GM21423 (cell line): ENCODE results near the gene FAHD1.

Experiments
- ATAC-seq: cut with Tn5 transposase; IDR thresholded peaks from one replicate; pipeline ENCODE4 v1.9.1; 2021; ENCODE audit warnings: mild to moderate bottlenecking, moderate library complexity; ENCODE audit not compliant: unreplicated experiment

Gene FAHD1

DNA sequence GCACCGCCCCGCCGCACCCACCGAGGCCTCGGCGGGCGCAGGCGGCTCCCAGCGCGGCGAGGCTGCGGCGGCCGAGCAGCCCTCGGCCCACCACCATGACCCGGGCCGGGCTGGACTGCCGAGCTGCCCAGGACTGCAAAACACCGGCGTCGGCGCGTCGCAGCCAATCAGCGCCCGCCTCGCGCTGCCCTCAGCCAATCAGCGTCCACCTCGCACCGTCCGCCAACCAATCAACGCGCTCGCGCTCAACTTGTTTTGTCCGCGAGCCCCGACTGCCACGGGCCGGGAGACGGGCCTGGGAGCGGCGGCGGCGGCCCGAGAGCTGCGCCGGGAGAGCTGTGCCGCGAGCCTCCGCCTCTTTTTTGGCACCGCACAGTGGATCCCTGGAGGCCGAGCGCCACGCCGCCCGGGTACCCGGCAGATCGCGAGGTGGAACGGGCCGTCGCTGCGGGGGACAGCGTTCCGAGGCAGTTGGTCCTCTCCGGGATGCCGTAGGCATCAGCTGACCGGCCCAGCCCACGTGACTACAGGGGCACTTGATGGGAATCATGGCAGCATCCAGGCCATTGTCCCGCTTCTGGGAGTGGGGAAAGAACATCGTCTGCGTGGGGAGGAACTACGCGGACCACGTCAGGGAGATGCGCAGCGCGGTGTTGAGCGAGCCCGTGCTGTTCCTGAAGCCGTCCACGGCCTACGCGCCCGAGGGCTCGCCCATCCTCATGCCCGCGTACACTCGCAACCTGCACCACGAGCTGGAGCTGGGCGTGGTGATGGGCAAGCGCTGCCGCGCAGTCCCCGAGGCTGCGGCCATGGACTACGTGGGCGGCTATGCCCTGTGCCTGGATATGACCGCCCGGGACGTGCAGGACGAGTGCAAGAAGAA lies at the start of gene FAHD1, which contains the start of gene HAGH:
FAHD1 (plus strand) TSS at position 516 of the 883 bp plus-strand sequence; CDS start at position 549, 33 bp downstream.
HAGH (minus strand) TSS at position 135 of the 883 bp plus-strand sequence; CDS start at position 97, 38 bp downstream.
- ATAC-seq: peak; percentile 84

DNA sequence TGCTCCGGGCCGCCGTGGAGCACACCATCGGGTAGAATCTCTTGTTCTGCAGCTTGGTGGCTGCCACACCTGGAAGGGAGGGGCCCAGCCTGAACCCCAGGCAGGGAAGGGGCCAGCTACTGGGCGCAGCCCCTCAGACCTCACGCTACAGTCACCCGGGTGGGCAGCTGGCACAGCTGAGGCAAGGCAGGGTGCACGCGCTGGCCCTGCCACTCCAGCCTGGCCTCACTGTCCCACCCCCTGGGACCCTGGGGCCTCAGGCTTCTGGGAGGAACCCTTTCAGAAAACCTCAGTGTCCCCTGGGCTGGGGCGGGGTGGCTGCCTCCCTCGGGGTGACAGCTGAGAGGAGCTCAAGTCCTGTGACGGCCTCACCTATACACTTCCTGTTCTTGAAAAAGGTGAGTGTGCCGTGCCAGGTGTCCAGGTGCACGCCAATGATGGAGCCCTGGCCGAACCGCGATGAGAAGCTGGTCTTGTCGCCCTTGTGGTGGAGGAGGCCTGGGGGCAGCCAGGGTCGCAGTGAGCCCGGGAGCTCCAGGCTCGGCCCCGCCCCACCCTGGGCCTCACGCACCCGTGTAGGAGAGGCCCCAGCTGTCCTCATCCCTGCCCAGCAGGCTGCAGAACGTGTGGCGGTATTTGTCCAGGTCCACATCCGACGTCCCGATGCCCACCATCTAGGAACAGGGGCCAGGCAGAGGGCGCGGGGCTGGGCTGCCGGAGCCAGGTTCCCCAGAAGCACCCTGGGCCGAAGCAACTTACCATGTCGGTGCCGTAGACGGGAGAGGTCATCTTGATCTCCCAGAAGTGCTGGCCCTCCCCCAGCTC lies 49.4 kb upstream of the FAHD1 start:
- no peak for ATAC-seq

GRCh38 chr16:1778200-1779179 lies 48.5 kb upstream of the FAHD1 start:
- ATAC-seq: no peak

- ATAC-seq: no peak
Measured at GRCh38 chr16:1779234-1779701, 47.7 kb upstream of the FAHD1 start.

- ATAC-seq: no peak
Measured at GRCh38 chr16:1779741-1780676, 47.0 kb upstream of the FAHD1 start.

DNA sequence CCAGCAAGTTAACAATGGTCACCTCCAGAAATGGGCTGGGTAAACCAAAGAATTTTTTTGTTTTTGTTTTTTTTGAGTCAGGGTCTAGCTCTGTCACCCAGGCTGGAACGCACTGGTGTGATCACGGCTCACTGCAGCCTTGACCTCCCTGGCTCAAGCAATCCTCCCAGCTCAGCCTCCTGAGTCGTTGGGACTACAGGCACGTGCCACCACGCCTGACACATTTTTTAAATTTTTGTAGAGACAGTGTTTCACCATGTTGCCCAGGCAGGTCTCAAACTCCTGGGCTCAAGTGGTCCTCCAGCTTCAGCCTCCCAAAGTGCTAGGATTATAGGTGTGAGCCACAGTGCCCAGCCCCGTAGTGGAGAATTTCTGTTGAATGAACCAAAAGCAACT lies 46.3 kb upstream of the FAHD1 start:
- no peak for ATAC-seq

GRCh38 chr16:1781254-1781653 lies 45.8 kb upstream of the FAHD1 start:
- no peak for ATAC-seq

- peak; percentile 2 for ATAC-seq
Measured at GRCh38 chr16:1781758-1782407, 45.1 kb upstream of the FAHD1 start.

DNA sequence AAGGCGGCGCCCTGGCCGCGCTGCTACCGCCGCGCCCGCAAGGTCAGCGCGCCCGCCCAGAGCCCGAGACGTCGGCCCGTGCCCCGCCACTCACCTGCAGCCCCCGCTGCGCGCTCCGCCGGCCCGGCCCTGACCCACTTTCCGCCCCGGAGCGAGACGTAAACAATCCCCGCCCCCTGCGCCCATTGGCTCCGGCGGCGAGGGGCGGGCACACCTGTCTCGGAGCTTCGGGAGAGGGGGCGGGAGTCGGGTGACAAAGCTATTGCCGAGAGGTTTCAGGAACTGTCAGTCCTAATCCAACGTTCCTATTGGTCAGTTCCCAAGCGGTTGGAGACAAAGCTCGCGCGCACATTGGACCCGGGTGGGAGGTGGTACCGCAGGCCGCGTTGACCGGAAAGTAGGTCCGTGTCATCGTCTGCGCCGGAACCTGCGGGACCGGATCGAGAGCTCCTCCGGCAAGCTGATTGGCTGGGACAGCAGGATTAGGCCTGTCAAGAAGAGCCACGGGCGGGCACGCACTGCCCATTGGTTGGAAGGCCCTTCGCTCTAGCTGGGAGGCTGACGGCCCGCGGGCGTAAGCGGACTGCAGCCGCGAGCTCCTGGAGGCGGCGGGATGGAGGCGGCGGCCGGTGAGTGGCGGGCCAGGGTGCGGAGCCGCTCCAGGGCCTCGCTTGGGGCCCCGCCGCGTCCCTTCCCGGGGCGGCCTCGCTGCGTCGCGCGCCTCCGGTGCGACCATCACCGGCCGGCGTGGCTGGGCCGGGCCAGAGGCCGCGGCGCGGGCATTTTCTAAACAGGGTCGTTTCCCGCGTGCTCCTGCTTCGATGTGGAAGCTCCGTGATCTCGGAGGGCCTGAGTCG lies 44.4 kb upstream of the FAHD1 start, which contains the start of the genes NUBP2 and SPSB3:
NUBP2 (plus strand) TSS at position 553 of the 857 bp plus-strand sequence; CDS start at position 614, 61 bp downstream.
SPSB3 (minus strand) TSS at position 164 of the 857 bp plus-strand sequence. CDS start 1,088 bp downstream, outside the sequence.
- peak; percentile 80 for ATAC-seq

GRCh38 chr16:1784977-1785845 lies 41.8 kb upstream of the FAHD1 start:
- ATAC-seq: no peak

- no peak for ATAC-seq
Measured at GRCh38 chr16:1785846-1786170, 41.2 kb upstream of the FAHD1 start.

DNA sequence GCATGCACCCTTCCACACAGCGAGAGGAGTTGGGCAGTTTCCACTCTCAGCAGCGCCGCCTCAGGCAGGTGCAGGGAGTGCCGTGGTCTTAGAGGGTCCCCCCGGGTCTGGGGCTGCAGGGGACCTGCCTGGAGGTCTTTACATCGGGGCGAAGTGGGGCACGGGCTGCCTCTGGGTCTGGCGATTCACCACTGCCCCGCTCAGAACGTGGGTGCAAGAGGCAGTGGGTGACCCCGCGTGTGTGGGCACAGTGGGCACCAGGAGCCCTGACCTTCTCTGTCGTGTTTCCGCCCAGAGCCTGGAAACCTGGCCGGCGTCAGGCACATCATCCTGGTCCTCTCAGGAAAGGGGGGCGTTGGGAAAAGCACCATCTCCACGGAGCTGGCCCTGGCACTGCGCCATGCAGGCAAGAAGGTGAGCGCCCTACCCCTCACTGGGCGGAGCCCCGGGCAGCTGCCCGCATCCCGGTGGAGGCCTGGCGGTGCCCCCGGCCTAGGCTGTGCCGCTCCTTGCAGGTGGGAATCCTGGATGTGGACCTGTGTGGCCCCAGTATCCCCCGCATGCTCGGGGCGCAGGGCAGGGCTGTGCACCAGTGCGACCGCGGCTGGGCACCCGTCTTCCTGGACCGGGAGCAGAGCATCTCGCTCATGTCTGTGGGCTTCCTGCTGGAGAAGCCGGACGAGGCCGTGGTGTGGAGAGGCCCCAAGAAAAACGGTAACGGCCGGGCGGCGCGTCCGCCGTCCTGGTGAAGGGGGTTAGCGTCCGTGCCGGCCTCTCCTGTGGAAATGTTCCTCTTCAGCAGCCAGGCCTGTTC lies 40.6 kb upstream of the FAHD1 start:
- ATAC-seq: no peak

DNA sequence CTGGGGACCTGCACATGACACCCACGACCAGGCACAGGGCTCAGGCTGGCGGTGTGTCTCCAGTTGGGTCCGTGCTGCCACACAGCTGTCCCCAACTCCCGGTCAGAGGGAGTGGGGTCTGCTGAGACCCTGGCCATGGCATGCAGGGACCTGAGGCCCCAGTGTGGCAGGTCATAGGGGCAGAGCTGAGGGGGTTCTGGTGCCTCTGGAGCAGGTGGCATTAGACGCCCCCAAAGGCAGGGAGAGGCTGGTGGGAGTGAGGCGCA lies 40.0 kb upstream of the FAHD1 start:
- ATAC-seq: no peak

DNA sequence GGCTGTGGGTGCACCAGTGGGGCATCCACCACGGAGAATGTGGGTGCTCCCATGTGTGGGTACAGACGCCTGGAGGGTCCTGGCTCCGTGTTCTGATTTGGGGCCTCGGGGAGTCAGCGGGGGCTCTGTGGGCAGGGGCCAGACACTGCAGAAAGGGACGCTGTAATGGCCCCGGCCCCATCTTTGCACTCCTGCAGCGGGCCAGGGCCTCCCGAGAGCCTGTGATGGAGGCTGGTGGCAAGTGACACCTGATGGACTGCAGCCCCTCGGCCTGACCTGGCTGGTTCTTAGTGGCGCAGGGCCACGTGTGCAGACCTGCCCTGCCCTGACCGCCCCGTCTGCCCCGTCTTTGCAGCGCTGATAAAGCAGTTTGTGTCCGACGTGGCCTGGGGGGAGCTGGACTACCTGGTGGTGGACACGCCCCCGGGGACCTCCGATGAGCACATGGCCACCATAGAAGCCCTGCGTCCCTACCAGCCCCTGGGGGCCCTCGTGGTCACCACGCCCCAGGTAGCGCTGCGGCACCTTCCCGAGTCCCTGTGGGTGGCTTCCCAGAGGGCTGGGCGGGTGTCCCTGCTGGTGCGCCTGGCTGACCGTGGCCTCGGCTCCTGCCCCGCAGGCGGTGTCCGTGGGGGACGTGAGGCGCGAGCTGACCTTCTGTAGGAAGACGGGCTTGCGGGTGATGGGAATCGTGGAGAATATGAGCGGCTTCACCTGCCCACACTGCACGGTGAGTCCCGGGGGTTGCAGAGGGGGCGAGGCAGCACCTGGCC lies 39.5 kb upstream of the FAHD1 start:
- ATAC-seq: no peak

DNA sequence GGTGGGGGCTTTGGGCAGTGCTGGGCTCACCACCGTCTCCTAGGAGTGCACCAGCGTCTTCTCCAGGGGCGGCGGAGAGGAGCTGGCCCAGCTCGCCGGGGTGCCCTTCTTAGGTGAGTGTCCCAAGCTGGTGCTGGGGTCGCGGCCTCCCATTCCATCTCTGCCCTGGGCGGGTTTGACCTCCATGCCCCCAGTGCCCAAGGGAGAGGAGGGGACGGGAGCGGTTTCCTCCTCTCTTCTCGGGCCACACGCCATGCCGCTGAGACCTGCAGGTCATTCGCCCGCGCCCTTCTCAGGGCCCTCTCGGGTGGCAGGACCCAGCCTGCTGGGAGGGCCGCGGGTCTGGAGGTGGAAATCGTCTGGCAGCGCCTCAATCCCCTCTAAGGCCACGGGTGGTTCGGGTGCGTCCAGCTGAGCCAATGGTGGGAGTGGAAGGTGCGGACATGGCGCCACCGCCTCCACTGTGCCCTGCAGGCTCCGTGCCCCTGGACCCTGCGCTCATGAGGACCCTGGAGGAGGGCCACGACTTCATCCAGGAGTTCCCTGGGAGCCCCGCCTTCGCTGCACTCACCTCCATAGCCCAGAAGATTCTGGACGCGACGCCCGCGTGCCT lies 38.8 kb upstream of the FAHD1 start:
- no peak for ATAC-seq
